Glomerular visceral epithelial cell (primary cell): ENCODE results near the gene PNPLA5.

Experiments
- DNase-seq: peaks from one replicate; pipeline ENCODE4 v3.0.0-alpha.2; 2016; ENCODE audit errors: extremely low spot score

Gene PNPLA5

DNA sequence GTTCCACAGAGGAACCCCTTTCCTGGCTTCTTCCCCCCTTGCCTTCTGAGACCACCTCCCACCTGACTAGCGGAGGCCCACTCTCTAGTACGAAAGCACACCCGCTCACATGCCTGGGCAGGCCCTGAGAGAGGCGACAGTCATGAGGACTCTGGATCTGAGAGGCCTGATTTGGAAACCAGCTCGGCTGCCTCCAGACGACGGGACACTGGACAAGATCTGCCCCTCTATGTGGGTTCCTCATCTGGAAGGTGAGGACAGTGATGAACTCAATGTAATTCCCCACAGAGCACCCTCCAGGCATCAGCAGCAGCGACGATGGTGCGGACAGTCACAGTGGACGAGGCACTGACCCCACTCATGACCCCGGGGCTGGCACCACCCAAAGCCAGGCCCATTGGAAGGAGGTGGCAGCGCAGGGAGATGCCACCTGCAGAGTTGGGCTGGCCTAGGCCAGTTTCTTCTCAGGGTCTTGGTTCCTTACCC is 37.0 kb downstream of the PNPLA5 start:
- DNase-seq, result no peak

DNA sequence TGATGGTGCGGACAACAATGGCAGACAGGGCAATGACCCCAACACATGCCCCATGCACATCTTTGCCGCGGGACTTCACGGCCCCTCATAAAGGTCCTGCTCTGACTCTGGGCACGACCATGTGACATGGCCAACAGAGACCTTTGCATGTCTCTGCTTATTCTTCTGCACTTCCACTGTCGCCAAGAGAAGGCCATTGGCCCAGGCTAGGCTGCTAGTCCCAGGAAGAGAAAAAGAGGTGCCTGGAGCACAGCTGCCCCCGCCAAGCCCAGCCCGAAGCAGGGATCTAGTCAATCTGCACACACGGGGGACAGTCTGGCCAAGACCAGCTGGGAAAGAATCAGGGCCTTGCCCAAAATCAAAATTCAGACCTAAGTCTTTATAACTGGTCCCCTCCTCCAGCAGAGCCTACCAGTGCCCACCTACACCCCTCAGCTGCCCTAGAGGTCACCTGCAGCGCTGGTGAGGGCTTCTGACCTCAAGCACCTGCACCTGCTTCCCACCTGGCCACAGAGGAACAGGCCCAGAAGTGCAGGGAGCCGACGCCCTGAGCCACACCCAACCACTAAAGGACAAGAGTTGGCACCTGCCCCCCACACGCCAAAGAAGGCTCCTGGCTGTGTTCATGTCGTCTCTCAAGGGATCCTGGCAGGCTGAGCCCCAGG is 37.6 kb downstream of the PNPLA5 start:
- no peak for DNase-seq

DNA sequence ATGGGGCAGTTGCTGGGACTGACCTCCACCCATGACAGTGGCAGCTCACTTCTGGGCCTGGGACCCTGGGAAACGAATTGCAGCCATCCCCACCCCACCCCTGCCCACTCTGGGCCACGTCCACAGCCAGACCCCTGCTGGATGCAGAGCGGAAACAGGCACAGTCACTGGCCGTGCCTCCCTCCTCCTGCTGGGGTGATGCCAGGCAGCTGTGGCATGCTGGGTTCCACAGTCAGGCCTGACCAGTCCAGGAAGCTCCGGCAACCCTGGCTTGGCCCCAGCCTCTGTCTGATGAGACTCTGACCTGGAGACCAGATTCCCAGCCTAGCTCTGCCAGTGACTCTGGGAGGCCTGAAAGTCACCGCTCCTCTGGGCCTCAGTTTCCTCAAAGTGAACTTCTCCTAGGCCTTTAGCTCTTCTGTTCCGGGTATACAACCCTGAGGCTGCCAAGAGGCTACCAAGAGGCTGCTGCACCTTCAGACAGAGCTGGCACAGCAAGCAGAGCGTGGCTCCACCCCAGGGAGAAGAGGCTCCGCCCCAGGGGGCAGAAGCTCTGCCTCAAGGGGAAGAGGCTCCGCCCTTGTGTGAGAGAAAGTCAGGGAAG is 38.4 kb downstream of the PNPLA5 start:
- DNase-seq, result no peak

DNA sequence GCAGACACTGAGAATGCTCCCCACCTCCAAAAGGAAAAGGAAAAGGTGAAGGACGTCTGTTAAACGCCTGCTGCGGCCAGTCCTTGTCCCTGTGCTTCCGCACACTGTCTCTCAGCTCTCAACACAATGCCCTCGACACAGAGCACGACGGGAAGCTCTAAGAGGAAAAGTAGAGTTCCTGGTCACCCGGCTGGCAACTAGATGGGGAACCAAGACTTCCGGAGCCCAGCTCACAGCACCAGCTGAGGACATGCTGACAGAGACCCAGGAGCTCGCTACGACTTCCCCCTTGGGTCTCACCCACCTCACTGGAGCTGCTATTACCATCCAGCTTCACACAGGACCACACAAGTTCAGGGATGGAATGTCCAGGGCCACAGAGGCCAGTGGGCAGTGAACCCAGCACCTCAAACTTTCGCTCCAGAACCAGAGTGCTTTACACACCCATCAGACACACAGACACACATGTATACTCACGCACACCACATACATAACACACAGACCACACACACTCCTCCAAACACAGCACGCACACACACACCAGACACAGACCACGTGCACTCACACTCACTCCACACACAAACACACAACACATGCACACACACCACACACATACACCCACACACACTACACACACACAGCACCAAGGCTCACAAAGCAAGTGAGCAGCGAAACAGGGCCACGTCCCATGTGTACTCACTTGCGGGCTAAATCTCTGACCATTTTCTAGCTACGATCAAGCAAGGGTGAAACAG is 39.1 kb downstream of the PNPLA5 start:
- no peak for DNase-seq

DNA sequence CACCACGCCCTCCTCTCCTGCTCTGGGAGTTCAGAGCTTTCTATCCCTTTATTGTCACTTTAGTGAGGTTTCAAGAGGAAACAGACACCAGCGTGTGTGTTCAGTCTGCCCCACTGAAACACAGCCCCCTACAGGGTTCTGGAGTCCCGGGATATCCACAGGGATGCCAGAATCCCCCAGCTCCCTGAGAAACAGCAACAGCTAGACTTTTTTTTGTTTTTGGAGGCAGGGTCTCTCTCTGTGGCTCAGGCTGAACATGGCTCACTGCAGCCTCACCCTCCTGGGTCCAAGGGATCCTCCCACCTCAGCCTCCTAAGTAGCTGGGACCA is 39.9 kb downstream of the PNPLA5 start:
- no peak for DNase-seq

DNA sequence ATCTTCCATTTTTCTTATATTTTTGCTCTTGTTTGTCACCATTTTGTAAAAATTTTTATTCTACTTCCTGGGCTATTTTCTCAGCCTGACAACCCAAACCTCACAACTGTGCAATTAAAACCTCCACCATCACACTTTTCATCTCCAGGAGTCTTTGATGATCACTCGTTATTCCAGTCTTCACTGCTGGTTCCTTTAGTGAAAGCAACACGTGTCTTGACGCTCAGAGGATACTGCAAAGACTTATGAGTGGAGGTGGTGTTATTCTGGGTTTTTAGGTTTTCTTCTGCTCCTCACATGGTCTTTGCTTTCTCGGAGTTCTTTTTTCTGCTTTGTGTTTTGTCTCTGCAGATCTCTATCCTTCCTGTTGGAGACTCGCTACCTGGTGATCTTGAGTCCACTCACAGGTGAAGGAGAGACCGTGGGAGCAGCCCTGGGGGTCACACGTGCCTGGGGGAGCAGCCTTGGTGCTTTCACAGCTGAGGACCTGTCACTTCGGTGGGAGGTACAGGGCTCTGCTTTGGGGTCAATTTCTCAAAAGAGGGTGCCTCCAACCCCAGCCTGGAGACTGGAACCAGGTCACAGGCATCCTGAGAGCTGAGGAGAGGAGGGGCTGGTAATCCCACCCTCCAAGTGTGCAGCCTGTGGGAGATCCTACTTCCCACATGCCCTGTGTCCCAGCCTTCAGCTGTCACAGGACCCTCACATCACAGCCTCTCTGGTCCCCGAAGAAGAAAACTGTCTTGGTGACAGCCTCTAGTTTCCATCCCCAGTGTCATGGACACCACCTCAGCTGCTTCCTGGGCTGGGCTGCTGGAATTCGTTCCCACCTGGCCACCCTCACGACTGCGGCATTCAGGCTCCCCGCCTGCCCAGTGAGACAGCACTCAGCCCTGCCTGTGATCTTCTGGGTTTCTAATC is 40.5 kb downstream of the PNPLA5 start:
- no peak for DNase-seq

DNA sequence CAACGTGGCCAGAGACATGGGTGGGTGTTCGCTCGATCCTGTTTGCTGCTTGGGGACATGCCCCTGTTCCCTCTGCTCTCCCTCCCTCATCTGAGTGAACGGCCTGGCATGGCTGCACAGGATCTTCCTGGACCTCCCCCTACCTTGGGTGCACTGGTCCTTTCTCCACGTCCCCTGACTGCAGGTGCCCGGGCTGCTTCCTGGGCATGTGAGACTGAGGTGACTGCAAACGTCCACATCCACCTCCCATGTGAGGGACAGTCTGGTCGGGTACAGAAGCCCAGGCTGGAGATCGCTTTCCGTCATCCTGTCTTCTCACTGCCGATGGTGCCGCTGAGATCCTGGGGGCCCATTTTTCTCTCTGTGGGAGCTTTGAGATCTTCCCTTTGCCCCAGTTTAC is 41.3 kb downstream of the PNPLA5 start:
- DNase-seq, result no peak

DNA sequence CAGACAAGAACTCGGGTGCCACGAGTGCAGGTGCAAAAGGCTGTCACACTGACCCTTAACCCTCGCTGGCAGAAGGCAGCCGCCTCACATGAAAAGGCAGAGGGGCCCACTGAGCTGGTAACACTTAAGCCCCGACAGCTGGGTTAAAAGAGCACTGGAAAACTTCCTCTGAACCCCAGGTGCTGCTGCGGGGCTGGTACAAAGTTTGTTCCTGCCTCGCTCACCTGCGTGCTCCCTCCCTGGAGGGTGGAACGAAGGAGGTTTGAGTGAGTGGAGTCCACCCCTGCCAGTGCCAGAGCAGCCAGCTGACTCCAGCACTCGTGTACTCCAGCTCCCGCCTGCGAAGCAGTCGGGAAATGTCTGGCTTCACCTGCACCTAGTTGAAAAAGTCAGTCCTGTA is 42.1 kb downstream of the PNPLA5 start:
- no peak for DNase-seq

DNA sequence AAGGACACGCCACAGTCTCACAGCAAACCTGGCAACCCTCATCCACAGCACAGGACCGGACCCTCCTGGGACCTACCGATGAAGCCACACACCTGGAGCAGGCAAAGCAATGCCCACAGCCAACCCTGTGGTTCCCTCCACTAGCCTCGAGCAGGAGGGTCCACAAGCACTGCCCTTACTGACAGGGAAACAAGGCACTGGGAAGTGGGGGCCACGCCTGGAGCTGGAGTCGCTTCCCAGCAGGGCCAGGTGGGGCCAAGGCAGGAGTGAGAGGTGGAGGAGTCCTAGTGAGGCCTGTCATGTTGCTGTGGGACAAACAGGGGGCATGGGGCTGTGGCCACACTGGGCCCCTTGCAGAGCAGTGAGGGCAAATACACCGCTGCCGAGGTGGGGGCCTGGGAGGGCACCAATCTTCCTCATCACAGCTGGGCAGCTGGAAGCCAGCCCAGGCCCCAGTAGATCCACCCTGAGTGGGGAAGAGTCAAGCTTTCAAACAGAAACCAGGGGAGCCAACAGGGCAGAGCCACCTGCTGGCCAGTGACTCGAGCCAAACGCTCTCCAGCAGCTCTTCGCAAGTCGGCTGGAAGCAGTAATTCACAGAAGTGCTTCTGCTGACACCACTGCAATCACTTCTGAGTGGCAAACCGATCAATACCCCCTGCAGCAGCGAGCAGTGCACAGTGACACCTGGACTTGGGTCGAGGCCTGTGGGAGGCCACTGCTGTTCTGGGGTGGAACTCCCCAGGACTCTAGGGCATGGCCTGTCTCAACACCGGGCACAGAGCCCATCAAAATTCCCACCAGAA is 43.2 kb downstream of the PNPLA5 start:
- DNase-seq, result no peak

DNA sequence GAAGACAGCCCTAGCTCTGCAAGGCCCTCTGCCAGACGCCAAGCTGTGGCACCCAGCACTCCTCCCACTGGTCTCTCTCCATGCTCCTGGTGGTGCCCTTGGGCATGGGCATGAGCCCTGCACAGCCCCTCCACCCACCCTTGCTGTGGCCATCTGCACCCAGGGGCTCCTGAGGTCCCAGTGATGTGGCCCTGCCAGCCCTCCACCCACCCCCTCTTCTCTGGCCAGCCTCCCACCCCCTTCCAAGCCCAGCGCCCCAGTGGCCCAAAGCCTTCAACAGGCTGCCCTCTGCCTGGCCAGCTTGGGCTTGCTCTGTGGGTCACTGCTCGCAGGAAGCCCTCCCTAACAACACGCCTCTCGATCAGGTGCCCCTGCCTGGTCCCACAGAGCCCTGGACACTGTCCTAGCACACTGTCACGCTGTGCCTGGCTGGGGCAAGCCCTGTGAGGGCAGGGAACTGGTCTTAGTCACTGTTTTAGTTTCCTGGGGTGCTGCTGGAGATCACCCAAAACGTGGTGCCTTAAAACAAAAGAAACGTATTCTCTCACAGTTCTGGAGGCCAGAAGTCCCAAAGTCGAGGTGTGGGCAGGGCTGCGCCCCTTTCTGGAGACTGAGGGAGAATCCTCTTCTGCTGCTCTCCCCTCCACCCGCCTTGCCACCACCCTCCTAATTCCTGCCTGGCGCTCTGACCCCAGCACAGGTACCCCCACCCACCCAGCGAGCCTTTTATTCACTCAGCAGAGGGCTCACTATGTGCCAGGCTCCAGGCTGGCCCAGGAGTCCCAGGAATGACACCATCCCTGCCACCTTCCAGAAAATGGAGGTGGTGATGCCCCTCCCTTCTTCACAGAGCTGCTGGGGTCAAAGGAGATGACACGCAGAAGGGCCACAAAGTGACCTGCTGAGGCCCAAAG is 44.2 kb downstream of the PNPLA5 start:
- no peak for DNase-seq

DNA sequence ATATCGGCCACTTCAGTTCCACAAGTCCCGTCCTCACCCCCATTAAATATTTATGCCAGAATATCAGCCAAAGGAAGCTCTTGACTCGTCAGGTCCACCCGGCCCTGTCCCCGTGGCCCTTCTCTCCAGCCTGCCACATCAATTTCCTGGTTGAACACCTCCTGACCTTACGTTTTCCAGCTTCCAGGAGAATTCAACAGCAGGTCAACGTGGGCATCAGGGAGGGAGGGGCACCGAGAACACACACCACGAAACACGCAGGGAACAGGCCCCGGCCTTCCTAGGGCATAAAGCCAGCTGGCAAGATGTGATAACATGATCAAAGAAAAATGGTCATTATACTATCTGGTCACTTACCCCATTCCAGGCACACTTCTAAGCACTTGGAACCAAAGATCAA is 44.8 kb downstream of the PNPLA5 start:
- DNase-seq, result no peak

DNA sequence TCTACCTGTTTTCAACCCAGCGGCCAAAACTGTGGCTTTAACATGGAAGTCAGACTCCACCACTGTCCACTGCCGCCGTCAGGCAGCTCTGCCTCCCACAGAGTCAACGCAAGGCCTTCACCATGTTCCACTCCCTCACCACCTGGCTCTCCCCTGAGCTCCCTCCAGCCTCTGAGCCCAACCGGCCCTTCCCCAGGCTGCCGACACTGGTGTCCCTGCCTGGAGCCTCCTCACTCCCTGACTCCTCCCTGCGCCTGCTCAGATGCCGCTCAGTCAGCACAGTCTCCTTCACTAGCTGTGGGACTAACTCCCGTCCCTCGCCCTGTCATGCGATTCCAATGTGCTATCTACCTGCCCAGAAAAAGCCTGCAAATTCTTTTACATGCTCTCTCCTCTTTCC is 45.8 kb downstream of the PNPLA5 start:
- DNase-seq, result no peak

DNA sequence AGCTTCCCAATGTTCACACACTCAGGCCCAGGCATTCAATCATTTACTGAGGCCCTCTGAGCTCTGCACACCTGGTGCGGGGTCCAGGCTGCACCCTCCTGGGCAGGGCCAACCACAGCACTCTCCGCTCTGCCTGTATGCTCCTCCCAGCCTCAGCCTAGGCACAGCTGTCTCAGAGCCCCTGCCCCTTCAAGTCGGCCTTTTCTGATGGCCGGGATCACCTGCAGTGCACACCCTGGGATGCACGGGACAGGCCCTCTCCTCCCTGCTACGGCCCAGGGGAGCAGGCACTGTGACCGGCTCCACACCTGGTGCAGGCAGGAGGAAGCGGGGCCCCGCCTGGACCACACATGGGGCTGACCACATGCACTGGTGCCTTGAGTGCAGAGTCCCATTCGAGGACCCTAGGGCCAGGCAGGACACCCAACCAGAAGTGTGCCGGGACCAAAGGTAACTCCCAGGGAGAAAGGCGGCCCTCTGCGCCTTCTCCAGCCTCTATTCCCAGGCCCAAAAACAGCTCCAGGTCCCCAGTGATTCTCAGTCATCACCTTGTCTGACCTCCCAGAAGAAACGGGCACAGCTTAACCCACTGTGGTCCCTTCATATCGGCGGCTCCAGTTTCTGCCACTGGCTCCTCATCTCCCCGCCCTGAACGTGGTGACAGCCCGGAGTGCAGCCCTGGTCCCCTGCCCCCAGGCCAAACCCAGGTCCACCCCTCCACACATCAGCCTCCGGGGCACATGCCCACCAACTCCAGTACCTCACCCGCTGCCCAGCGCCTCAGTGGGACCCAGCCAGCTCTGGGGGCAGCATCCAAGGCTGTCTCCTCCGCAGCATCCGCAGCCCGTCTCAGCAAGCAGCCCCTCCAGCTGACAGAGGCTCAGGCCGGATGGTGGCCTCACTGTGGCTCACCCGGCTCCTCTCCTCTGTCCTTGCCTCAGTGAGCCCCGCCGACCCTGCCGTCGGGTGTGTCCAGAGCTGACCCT is 47.0 kb downstream of the PNPLA5 start:
- no peak for DNase-seq

DNA sequence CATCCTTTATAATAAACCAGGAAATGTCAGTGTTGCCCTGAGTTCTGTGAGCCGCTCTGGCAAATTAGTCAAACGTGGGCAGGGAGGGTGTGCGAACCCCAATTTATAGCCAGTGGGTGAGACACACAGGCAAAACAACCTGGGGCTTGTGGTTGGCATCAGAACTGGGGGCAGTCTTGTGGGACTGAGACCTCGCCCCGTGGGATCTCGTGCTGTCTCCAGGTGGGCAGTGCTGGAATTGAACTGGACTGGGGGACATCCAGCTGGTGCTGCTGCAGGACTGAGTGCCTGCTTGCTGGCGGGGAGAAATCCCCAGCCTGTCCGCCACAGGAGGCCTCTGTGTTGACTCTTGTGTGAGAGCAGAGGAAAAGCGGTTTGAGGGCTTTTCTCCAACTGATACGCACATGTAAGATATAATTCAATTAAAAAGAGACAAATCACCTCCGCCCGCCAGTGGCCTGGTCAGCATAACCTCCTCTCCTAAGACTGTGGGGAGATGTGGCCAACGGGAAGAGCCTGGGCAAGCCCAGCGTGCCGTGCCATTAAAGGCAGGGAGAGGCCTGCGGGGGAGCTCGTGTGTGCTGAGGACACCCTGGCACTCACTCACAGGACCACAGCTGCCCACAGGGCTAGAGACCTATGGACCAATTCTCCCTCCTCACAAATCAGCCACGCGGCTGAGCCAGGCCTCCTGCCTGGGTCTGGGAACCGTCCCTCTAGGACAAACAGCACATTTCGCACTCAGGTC is 47.9 kb downstream of the PNPLA5 start:
- DNase-seq, result no peak

DNA sequence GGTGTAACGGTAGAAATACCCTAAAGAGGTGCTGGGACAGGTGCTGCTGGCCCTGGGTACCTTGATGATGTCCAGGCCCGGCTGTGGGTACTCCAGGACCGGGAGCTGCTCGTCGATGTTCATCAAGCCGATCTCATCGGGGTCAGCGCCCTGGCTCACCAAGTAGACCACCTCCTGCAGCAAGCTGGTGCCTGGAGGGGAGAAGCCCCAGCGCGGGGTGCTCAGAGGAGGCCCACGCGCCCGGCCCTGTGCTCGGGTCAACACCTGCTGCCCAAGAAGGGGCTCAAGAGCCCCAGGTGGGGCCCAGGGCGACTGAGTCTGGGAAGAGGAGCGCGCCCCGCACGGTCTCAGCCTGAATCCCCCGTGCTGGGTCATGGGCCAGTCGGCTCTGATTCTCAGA is 50.1 kb downstream of the PNPLA5 start:
- no peak for DNase-seq

DNA sequence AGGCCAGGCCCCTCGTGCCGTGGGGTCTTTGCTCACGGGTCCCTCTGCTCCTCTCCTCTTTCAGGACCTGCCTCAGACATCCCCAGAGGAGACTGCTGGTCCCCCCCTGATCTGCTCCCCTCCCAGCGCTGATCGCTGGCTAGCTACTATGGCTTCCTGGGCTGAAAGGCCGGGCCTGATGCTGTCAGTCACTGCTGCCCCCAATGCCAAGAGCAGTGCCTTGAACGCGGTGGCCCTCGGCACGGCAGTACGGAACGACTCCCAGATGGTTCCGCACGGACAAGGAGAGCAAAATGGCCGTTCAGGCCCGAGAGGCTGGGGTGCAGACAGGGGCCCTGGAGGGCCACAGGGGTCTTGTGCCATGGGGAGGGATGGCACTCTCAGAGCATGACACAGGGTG is 51.0 kb downstream of the PNPLA5 start:
- no peak for DNase-seq

DNA sequence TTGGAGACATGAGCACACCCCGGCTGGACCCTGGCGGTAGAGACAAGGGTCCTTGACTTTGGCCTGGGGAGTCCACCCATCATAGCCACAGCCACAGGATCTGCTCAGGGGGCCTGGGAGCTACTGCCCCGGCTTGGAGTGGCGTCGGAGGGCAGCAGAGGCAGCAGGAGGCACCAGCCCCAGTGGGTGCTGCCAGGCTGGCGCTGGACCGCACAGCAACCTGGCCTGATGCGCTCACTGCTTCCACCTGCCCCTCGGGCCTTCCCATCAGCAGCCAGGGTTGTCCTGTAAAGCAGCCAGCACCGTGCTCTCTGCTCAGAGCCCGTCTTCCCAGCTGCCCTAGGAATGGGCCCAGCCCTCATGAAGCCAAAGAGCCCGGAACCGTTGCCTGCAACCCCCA is 51.4 kb downstream of the PNPLA5 start:
- no peak for DNase-seq

DNA sequence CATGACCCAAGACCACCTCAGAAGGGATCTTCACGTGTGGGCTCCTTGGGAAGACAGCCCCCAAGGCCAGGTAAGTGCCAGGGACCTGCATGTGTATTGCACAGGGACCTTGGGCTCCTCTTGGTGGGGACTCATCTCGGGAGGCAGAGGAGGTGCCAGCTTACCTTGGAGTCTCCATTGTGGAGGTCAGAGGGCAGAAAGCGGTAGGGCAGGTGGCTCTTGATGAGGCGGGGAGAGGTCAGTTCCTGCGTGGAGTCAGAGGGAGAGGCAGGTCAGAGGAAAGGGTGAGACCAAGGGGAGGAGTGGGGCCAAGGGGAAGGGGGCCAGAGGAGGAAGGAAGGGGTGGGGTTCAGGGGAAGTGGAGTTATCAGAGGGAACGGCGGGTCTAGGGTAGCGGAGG is 52.0 kb downstream of the PNPLA5 start:
- no peak for DNase-seq
